HTERT RPE-1 (cell line): ENCODE measurements around the gene CTNS.

Experiments
- in situ Hi-C: fragments of 300-500 bp; cut with MboI; formaldehyde crosslinking; loops from 4 replicates; pipeline ENCODE4 v1.14.3; 2020; ENCODE audit warnings: low sequenced_read_pairs

Gene CTNS

GRCh38 chr17:3708366-3708765, 71.8 kb downstream of the CTNS start:
- in situ Hi-C loops, result no loop called here

- in situ Hi-C loops, result no loop called here
These were observed 74.4 kb downstream of the CTNS start for GRCh38 chr17:3710951-3711383.
